Breast epithelium (tissue), 4 donors: Measurements from ENCODE around the gene ID1. TPM values are rescaled to one million over a fixed set of nuclear protein-coding genes. Genes with fewer than 3 reads are reported as not detected.
A peak's percentile ranks its signal among the peaks of the same experiment; 100 is the strongest.

Source experiments
- DNase-seq, 2 donors: peaks; one replicate each; pipeline ENCODE4 v3.0.0-alpha.2; 2019; ENCODE audit warnings: low spot score in 2 of 2
- H3K27ac ChIP-seq, 2 donors: fragments of 200-600 bp; sonication (generic) in 1 of 2; one replicate each; pipeline ENCODE4 v1.5.1; 2016 to 2019; ENCODE audit warnings: mild to moderate bottlenecking in 1 of 2
- H3K27me3 ChIP-seq, 2 donors: fragments of 200-600 bp; sonication (generic) in 1 of 2; one replicate each; pipeline versions ENCODE4 v1.5.1 to v1.6.0; 2017 to 2019; ENCODE audit warnings: control low read depth in 1 of 2, mild to moderate bottlenecking in 1 of 2
- H3K36me3 ChIP-seq: fragments of 200-600 bp; one replicate; pipeline ENCODE4 v1.5.1; 2019
- H3K4me1 ChIP-seq, 2 donors: fragments of 200-600 bp; sonication (generic); one replicate each; pipeline ENCODE4 v1.5.1; 2016 to 2019; ENCODE audit warnings: control low read depth in 1 of 2
- H3K4me3 ChIP-seq, 3 donors: fragments of 200-600 bp; sonication (generic); 1 replicate in 2 of 3; 2 replicates in 1 of 3; pipeline ENCODE4 v1.5.1; 2016 to 2019; ENCODE audit warnings: mild to moderate bottlenecking in 3 of 3, moderate library complexity in 2 of 3
- H3K9me3 ChIP-seq, 2 donors: fragments of 200-600 bp; sonication (generic) in 1 of 2; one replicate each; pipeline ENCODE4 v1.5.1; 2016 to 2019; ENCODE audit warnings: control low read depth in 1 of 2
- POLR2A ChIP-seq: fragments of 450-650 bp; IDR thresholded peaks from one replicate; pipeline ENCODE4 v1.6.1; 2016; ENCODE audit warnings: antibody characterized with exemption, mild to moderate bottlenecking, moderate library complexity
- POLR2AphosphoS5 ChIP-seq, 3 donors: sonication (generic); formaldehyde crosslinking; IDR thresholded peaks; one replicate each; pipeline ENCODE4 v1.6.1; 2017; ENCODE audit warnings: antibody characterized with exemption in 3 of 3
- intact Hi-C: fragments of 100-400 bp; cut with DNase I; formaldehyde crosslinking; loops from one replicate; pipeline ENCODE4 v1.15.1; 2023; ENCODE audit warnings: low total_unique reads
- total RNA-seq, 3 donors: library from RNA; depleted of rRNA; stranded (reverse); fragments of >200 nt; gene quantifications; one replicate each; pipeline ENCODE4 v1.1.0, GENCODE V29; 2016
- TF ChIP-seq, protein P1 (sequence below), 3 donors: fragments of 450-650 bp; IDR thresholded peaks; one replicate each; pipeline ENCODE4 v1.5.1; 2016 to 2017; ENCODE audit warnings: antibody characterized with exemption in 3 of 3, mild to moderate bottlenecking in 3 of 3, moderate library complexity in 3 of 3

Gene ID1
- total RNA-seq, 3 donors from 2014 or later = 156 to 407 (median 270) TPM

- TF ChIP-seq POLR2AphosphoS5 (IDR thresholded peaks at IDR 0.05) = no peak
- TF ChIP-seq, protein P1, sequence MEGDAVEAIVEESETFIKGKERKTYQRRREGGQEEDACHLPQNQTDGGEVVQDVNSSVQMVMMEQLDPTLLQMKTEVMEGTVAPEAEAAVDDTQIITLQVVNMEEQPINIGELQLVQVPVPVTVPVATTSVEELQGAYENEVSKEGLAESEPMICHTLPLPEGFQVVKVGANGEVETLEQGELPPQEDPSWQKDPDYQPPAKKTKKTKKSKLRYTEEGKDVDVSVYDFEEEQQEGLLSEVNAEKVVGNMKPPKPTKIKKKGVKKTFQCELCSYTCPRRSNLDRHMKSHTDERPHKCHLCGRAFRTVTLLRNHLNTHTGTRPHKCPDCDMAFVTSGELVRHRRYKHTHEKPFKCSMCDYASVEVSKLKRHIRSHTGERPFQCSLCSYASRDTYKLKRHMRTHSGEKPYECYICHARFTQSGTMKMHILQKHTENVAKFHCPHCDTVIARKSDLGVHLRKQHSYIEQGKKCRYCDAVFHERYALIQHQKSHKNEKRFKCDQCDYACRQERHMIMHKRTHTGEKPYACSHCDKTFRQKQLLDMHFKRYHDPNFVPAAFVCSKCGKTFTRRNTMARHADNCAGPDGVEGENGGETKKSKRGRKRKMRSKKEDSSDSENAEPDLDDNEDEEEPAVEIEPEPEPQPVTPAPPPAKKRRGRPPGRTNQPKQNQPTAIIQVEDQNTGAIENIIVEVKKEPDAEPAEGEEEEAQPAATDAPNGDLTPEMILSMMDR (IDR thresholded peaks at IDR 0.05) = no peak
- TF ChIP-seq POLR2A = no peak
- no peak for DNase-seq
- Histone ChIP-seq H3K9me3 (no peaks in the 10 kb centered on the region), H3K27ac (peak overlapping the region in 1 of 2 donors; percentile 4), H3K4me3 (no peak overlapping the region), H3K4me1 (peaks cover 0 to 9% of the 10 kb centered on the region in 2 donors), H3K27me3 (no peaks in the 10 kb centered on the region), H3K36me3 (no peaks in the 10 kb centered on the region)
- intact Hi-C loops = no loop called here
Measured at GRCh38 chr20:31562241-31562640, 42.8 kb upstream of the ID1 start.

DNA sequence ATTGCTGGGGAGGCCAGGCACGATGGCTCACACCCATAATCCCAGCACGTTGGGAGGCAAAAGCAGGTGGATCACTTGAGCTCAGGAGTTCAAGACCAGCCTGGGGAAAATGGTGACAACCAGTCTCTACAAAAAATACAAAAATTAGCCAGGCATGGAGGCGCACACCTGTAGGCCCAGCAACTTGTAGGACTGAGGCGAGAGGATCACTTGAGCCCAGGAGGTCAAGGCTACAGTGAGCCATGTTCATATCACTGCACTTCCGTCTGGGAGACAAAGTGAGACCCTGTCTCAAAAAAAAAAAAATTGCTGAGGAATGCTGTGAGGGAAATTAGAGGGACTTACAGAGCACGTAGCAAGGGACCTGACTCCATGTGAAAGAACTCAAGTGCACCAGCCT, 40.8 kb upstream of the ID1 start:
- Histone ChIP-seq H3K36me3 (no peaks in the 10 kb centered on the region), H3K27me3 (no peaks in the 10 kb centered on the region), H3K4me1 (peaks cover 0 to 9% of the 10 kb centered on the region in 2 donors), H3K9me3 (no peaks in the 10 kb centered on the region), H3K27ac (no peak overlapping the region), H3K4me3 (no peak overlapping the region)
- intact Hi-C loops = no loop called here
- TF ChIP-seq POLR2AphosphoS5 (IDR thresholded peaks at IDR 0.05) (no peak), POLR2A (no peak)
- TF ChIP-seq, protein P1 (IDR thresholded peaks at IDR 0.05) = no peak
- DNase-seq = no peak

- Histone ChIP-seq H3K36me3 (no peaks in the 10 kb centered on the region), H3K27me3 (no peaks in the 10 kb centered on the region), H3K9me3 (no peaks in the 10 kb centered on the region), H3K4me1 (peaks cover 0 to under 1% of the 10 kb centered on the region in 2 donors), H3K27ac (peak overlapping the region; percentile 50 to 71), H3K4me3 (no peak overlapping the region)
- DNase-seq = no peak
- no peak for TF ChIP-seq POLR2A
- TF ChIP-seq, protein P1 (IDR thresholded peaks at IDR 0.05) = no peak
- no peak for TF ChIP-seq POLR2AphosphoS5 (IDR thresholded peaks at IDR 0.05)
- intact Hi-C loops = no loop called here
Measured at GRCh38 chr20:31565699-31566318, 39.3 kb upstream of the ID1 start.

- H3K4me1 ChIP-seq = no peaks in the 10 kb centered on the region
Measured at GRCh38 chr20:31566319-31566657, 38.8 kb upstream of the ID1 start.

DNA sequence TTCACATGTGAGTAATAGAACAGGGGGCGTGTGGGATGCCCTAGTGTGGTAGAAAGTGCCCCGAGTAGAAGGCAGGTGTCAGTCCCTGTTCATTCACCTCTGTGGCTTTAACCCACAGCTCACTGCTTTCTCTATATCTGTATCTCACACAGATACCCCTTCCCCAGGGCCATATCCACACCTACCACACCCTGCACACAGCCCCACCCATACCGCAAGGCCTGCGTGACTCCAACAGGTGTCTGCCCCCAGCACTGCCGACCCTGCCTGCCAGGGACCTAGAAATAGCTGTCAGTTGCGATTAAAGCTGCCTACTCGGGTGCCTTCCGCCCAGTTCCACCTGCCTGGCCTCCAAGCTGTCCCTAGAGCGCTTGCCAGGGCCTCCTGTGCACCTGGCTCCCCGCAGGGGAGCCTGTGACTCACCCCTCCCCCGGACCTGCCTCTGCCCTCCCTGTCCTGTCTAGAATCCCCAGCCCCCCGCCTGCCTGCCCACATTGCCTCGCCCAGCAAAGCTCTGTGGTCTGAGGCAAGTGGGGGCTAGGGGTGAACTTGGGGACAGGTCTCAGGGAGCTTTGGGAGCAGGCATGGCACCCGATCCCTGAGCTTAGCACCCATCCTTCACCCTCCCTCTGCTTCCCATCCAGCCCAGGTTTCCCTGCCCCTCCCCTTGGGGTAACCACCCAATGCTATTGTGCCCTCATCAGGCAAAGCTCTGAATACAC, 38.3 kb upstream of the ID1 start:
- no peak overlapping the region for H3K4me3 ChIP-seq
- peaks cover 0 to under 1% of the 10 kb centered on the region in 2 donors for H3K4me1 ChIP-seq
- intact Hi-C loops = no loop called here
- H3K9me3 ChIP-seq = no peaks in the 10 kb centered on the region
- peak overlapping the region; percentile 50 to 71 for H3K27ac ChIP-seq
- TF ChIP-seq POLR2A (no peak), POLR2AphosphoS5 (IDR thresholded peaks at IDR 0.05) (no peak)
- TF ChIP-seq, protein P1 (IDR thresholded peaks at IDR 0.05) = no peak
- no peaks in the 10 kb centered on the region for H3K36me3 ChIP-seq
- H3K27me3 ChIP-seq = no peaks in the 10 kb centered on the region
- DNase-seq = no peak

More at GRCh38 chr20:31566319-31566657, 38.8 kb upstream of the ID1 start:
- DNase-seq = no peak
- TF ChIP-seq, protein P1 (IDR thresholded peaks at IDR 0.05) = no peak
- TF ChIP-seq POLR2AphosphoS5 (IDR thresholded peaks at IDR 0.05) (no peak), POLR2A (no peak)
- no peaks in the 10 kb centered on the region for H3K27me3 ChIP-seq
- intact Hi-C loops = no loop called here
- peak overlapping the region; percentile 50 to 71 for H3K27ac ChIP-seq
- H3K9me3 ChIP-seq = no peaks in the 10 kb centered on the region
- no peak overlapping the region for H3K4me3 ChIP-seq
- no peaks in the 10 kb centered on the region for H3K36me3 ChIP-seq
